Upper lobe of left lung (tissue), 4 donors: ENCODE data around the gene CES2.
"Not testable (repeated sequence)": the region's sequence is repeated elsewhere in the genome, so short reads cannot be mapped to it uniquely, and the experiment has no call there.

ENCODE experiments used
- POLR2A ChIP-seq, 4 donors: fragments of 450-650 bp; IDR thresholded peaks; one replicate each; pipeline ENCODE4 v1.5.1; 2016 to 2017; ENCODE audit warnings: antibody characterized with exemption in 4 of 4, mild to moderate bottlenecking in 2 of 4
- POLR2AphosphoS5 ChIP-seq, 2 donors: sonication (generic); formaldehyde crosslinking; IDR thresholded peaks; one replicate each; pipeline ENCODE4 v1.5.1; 2017; ENCODE audit warnings: antibody characterized with exemption in 2 of 2
- TF ChIP-seq, protein P1 (sequence below), 6 experiments: fragments of 450-650 bp in 4 of 6; fragments of 200-600 bp in 2 of 6; sonication (generic) in 2 of 6; IDR thresholded peaks; one replicate each; pipeline ENCODE4 v1.5.1; 2016 to 2019; ENCODE audit warnings: antibody characterized with exemption in 6 of 6

- not testable (repeated sequence) for TF ChIP-seq POLR2A, POLR2AphosphoS5 (IDR thresholded peaks at IDR 0.05)
- TF ChIP-seq, protein P1, sequence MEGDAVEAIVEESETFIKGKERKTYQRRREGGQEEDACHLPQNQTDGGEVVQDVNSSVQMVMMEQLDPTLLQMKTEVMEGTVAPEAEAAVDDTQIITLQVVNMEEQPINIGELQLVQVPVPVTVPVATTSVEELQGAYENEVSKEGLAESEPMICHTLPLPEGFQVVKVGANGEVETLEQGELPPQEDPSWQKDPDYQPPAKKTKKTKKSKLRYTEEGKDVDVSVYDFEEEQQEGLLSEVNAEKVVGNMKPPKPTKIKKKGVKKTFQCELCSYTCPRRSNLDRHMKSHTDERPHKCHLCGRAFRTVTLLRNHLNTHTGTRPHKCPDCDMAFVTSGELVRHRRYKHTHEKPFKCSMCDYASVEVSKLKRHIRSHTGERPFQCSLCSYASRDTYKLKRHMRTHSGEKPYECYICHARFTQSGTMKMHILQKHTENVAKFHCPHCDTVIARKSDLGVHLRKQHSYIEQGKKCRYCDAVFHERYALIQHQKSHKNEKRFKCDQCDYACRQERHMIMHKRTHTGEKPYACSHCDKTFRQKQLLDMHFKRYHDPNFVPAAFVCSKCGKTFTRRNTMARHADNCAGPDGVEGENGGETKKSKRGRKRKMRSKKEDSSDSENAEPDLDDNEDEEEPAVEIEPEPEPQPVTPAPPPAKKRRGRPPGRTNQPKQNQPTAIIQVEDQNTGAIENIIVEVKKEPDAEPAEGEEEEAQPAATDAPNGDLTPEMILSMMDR (IDR thresholded peaks at IDR 0.05) = not testable (repeated sequence)
Measured at GRCh38 chr16:66955363-66956153, 20.2 kb downstream of the CES2 start.
